HG03460 (cell line): ENCODE results near the gene PIK3C2G.
"Not testable (repeated sequence)": the region's sequence is repeated elsewhere in the genome, so short reads cannot be mapped to it uniquely, and the experiment has no call there.

Experiments used
- ATAC-seq: cut with Tn5 transposase; IDR thresholded peaks from one replicate; pipeline ENCODE4 v1.9.1; 2021; ENCODE audit not compliant: unreplicated experiment

PIK3C2G gene

GRCh38 chr12:18261273-18261672, at the start of gene PIK3C2G:
Gene PIK3C2G, plus strand, starts transcription at chr12:18261518. Its CDS starts 20,564 bp downstream, at chr12:18282082.
- ATAC-seq, result no peak

GRCh38 chr12:18217966-18218365, 43.4 kb upstream of the PIK3C2G start:
- ATAC-seq, result no peak

GRCh38 chr12:18221726-18222125, 39.6 kb upstream of the PIK3C2G start:
- no peak for ATAC-seq

GRCh38 chr12:18222699-18223098, 38.6 kb upstream of the PIK3C2G start:
- ATAC-seq, result no peak

DNA sequence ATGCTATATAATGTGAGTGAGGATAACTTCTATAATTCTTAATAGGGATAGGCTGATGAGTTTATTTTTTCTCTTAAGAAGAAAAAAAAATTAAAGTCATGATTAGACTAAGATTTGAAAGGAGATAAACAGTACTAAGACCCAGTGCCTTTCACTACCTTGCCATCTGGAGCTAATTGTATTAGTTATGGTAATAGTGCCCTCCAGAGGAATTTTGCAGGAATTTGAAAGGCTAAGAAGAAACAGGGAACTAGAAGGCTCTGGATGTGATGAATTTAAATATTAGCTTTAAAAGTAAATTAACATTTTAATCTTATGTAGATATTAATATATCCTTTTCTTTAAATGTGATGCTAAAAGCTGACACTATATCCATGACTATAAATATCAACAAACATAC, 36.6 kb upstream of the PIK3C2G start:
- no peak for ATAC-seq

GRCh38 chr12:18239526-18239925, 21.8 kb upstream of the PIK3C2G start:
- no peak for ATAC-seq

DNA sequence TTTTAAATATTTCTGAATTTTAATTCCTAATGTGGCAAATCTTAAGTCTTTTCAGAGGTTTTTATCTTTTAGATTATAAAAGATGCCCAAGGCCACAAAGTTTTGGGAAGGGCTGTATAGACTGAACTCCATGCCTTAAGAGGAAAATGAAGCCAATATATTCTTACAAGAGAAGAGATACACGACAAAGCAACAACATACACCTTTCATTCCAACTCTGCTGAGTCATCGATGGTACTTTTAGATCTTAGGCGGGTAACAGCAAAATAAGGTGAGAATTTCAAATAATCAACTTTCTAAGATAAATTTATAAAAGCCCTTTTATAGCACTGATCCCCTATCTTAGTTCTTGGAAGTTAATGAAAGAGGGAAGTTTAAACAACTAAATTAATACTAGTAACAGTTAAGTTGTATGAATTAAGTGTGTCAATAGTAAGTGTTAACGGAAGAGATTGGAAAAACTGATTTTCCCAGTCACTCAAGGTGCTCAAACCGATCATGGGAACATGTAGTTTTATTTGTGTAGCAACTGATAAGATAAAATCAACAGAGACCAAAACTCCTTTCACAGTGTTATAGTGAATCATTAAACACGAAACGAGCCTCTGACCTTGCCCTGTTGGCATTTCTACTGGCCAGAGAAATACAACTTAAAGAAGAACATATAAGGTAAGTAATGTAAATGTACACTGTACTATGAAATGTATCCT, 18.8 kb upstream of the PIK3C2G start:
- no peak for ATAC-seq

DNA sequence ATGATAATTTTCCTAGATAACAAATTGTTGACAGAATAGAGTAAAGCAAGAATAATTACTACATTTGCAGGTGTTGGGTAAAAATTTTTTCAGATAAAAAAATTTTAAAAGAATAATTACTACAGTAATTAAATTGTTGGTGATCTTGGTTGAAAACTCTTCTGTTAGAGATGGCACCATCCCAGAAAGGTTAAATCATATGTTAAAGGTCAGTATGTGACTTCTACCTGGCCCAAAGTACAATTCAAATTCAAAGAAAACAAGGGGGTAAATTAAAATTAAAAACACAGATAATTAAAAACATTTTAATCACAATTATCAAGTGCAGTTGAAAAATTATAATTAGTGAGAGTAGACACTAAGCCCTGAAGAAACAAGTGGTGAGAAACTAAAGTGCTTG, 18.1 kb upstream of the PIK3C2G start:
- no peak for ATAC-seq

GRCh38 chr12:18246066-18246465, 15.3 kb upstream of the PIK3C2G start:
- no peak for ATAC-seq

- ATAC-seq, result no peak
Observed at GRCh38 chr12:18250313-18250916, 10.9 kb upstream of the PIK3C2G start.

GRCh38 chr12:18254081-18254480, 7.2 kb upstream of the PIK3C2G start:
- ATAC-seq, result no peak

GRCh38 chr12:18255004-18255403, 6.3 kb upstream of the PIK3C2G start:
- ATAC-seq, result not testable (repeated sequence)

DNA sequence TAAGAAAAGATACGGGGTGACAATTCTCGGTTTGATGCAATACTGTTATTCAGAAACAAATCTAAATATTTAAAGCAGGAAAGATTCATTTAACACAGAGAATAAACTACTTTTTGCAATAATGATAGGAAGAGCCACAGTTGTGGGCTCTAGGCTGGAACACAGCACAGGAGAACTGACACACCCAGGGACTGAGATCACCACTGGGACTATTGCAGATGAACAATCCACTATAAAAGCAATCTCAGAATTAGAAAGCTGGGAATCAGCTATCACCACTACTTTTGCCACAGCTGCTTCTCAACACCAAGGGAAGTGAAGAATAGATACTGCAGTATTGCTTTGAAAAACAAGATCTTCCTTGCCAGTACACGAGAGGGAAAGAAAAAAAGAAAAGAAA, 4.1 kb upstream of the PIK3C2G start:
- ATAC-seq, result no peak

GRCh38 chr12:18258929-18259328, 2.4 kb upstream of the PIK3C2G start:
- ATAC-seq, result no peak

GRCh38 chr12:18259906-18260682, 1.2 kb upstream of the PIK3C2G start:
- ATAC-seq, result no peak

- ATAC-seq, result no peak
Observed at GRCh38 chr12:18261906-18262305, 588 bp downstream of the PIK3C2G start.

- ATAC-seq, result no peak
Observed at GRCh38 chr12:18262514-18262913, 1.2 kb downstream of the PIK3C2G start.

- ATAC-seq, result no peak
Observed at GRCh38 chr12:18264581-18265075, 3.3 kb downstream of the PIK3C2G start.

DNA sequence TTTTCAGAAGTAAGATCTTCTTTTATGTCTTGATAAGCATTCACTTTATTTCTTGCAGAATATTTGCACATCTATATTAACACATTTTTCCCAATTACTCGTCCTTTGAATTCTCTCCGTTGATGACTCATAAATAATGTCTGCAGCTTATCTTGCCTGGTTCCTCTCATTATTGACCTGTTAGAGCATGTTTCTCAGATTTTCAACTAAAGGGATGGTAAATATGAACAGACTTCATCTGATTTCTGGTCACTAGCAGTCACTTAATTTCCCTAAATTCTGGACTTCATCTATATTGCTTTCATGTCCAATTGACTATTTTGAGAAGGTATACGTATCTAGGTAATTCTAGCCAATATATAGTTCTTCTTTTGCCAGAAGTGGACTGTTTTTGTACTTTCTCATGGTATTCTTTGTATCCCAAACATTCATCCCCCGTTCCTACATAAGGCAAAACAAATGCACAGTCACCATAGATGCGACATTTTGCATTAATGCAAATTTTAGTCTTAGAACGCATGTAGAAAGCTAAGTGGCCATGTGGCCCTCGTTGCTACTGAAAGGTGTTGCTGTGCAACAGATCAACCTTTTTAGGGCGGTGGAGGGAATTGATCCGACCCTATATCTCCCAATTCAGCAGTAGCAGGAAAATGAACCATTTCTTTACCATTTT, 6.2 kb downstream of the PIK3C2G start:
- ATAC-seq, result no peak

GRCh38 chr12:18270958-18271460, 9.7 kb downstream of the PIK3C2G start:
- no peak for ATAC-seq

DNA sequence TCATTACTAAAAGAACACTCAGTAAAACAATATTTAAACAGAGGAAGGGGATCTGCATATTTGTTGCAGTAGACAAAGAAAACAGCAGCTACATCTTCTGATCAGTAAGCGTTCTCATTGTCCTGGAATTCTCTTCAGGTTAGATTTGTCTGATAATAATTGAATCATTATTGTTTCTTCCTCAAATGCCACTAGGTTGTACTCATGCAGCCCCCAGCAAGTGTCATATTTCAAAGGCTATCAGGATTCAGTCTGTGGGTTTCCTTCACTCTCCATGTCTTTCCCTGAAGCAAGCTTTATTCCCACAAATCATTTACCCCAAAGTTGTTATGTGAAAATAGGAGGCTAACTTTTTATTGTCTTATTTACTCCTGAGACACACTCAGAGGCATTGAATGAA, 14.7 kb downstream of the PIK3C2G start:
- ATAC-seq, result no peak
